Measurements from ENCODE around the gene LHFPL2. TPM values are rescaled to one million over a fixed set of nuclear protein-coding genes. Genes with fewer than 3 reads are reported as not detected.

LHFPL2 gene
- total RNA-seq, 1 experiment from 2014 or later, result 49.7 TPM

DNA sequence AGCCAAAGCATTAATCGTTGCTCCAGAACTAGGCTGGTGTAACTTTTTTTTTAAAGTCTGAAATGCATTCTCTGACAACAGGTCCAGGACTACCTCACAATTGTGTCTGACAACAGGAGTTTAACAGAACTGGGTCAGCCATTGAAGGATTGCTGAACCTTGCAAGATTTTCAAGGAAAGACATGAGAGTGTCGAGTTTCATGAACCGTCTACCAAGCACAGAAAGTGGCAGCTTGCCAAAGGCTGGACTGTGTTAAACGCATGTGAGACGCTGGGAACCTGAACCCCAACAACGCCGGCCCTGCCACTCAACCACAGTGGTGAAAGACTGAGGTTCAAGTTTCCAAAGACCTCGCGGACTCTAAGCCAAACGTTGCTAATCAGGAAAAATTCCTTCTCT lies 79.1 kb downstream of the LHFPL2 start:
- DNase-seq, result no peak
- no TSS peak for BruUV-seq (replicated peaks)
- H3K4me1 Mint-ChIP-seq (ENCODE audit: low read depth, unreplicated experiment), result peaks cover 20% of the 10 kb centered on the region
- CTCF ChIA-PET, result no interaction called here
- H3K9me3 Mint-ChIP-seq (ENCODE audit: unreplicated experiment), result no peaks in the 10 kb centered on the region
- POLR2A ChIA-PET, result no interaction called here
- no peaks in the 10 kb centered on the region for H3K27me3 ChIP-seq (replicated peaks; ENCODE audit: control insufficient read depth, insufficient read depth, low read length)
- TF ChIP-seq, protein P1, sequence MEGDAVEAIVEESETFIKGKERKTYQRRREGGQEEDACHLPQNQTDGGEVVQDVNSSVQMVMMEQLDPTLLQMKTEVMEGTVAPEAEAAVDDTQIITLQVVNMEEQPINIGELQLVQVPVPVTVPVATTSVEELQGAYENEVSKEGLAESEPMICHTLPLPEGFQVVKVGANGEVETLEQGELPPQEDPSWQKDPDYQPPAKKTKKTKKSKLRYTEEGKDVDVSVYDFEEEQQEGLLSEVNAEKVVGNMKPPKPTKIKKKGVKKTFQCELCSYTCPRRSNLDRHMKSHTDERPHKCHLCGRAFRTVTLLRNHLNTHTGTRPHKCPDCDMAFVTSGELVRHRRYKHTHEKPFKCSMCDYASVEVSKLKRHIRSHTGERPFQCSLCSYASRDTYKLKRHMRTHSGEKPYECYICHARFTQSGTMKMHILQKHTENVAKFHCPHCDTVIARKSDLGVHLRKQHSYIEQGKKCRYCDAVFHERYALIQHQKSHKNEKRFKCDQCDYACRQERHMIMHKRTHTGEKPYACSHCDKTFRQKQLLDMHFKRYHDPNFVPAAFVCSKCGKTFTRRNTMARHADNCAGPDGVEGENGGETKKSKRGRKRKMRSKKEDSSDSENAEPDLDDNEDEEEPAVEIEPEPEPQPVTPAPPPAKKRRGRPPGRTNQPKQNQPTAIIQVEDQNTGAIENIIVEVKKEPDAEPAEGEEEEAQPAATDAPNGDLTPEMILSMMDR (IDR thresholded peaks at IDR 0.05; ENCODE audit: insufficient read depth in 1 of 2, low read depth in 1 of 2, low read length in 1 of 2, severe bottlenecking in 1 of 2, unreplicated experiment in 1 of 2), result no peak
- H3K9me3 ChIP-seq, result 0 out of 2 replicates have a peak, but pooled peaks cover 7% of the 10 kb centered on the region
- peaks cover 10% of the 10 kb centered on the region for H3K36me3 Mint-ChIP-seq (ENCODE audit: insufficient read depth, unreplicated experiment)
- no peaks in the 10 kb centered on the region for H3K36me3 ChIP-seq (ENCODE audit: control insufficient read depth, insufficient read depth, low read length)
- no peak overlapping the region for H3K27ac Mint-ChIP-seq (ENCODE audit: unreplicated experiment)
- no peak overlapping the region for H3K4me3 Mint-ChIP-seq (ENCODE audit: unreplicated experiment)
- H3K4me3 ChIP-seq (ENCODE audit: low read depth, low read length), result no peak overlapping the region
- H3K27me3 Mint-ChIP-seq (ENCODE audit: insufficient read depth, unreplicated experiment), result no peaks in the 10 kb centered on the region
- peaks cover 12% of the 10 kb centered on the region; the same call in 1 of the 2 replicates for H3K4me1 ChIP-seq
- intact Hi-C loops (cut with micrococcal nuclease; ENCODE audit: unreplicated experiment), result no loop called here

DNA sequence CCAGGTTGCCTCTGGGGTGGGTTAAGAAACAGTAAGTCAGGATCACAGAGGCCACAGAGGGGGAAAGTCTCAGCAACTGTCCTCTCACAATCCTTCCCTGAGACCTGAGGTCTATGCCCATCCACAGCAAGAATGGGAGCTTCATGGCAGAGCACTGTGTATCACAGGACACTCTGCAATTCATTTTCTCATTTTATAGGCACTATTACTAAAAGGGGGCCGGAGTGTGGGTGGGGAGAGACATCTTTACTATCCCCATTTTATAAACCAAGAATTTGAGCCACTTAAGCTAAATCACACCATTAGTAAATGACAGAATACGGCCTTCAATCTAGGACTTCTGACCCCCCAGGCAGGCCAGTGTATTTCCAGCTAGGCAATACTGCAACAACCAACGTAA lies 79.9 kb downstream of the LHFPL2 start:
- no peak for DNase-seq
- no peaks in the 10 kb centered on the region for H3K27me3 ChIP-seq (replicated peaks; ENCODE audit: control insufficient read depth, insufficient read depth, low read length)
- TF ChIP-seq, protein P1 (IDR thresholded peaks at IDR 0.05; ENCODE audit: insufficient read depth in 1 of 2, low read depth in 1 of 2, low read length in 1 of 2, severe bottlenecking in 1 of 2, unreplicated experiment in 1 of 2), result no peak
- H3K36me3 Mint-ChIP-seq (ENCODE audit: insufficient read depth, unreplicated experiment), result peaks cover 13% of the 10 kb centered on the region
- no peak overlapping the region for H3K4me3 Mint-ChIP-seq (ENCODE audit: unreplicated experiment)
- peaks cover 9% of the 10 kb centered on the region; the same call in 1 of the 2 replicates for H3K4me1 ChIP-seq
- BruUV-seq (replicated peaks), result no TSS peak
- no peak overlapping the region for H3K27ac Mint-ChIP-seq (ENCODE audit: unreplicated experiment)
- no peaks in the 10 kb centered on the region for H3K9me3 Mint-ChIP-seq (ENCODE audit: unreplicated experiment)
- H3K27me3 Mint-ChIP-seq (ENCODE audit: insufficient read depth, unreplicated experiment), result no peaks in the 10 kb centered on the region
- H3K4me1 Mint-ChIP-seq (ENCODE audit: low read depth, unreplicated experiment), result peaks cover 20% of the 10 kb centered on the region
- H3K36me3 ChIP-seq (ENCODE audit: control insufficient read depth, insufficient read depth, low read length), result no peaks in the 10 kb centered on the region
- no peak overlapping the region for H3K4me3 ChIP-seq (ENCODE audit: low read depth, low read length)
- CTCF ChIA-PET, result no interaction called here
- 0 out of 2 replicates have a peak, but pooled peaks cover 7% of the 10 kb centered on the region for H3K9me3 ChIP-seq
- POLR2A ChIA-PET, result no interaction called here
- intact Hi-C loops (cut with micrococcal nuclease; ENCODE audit: unreplicated experiment), result no loop called here

DNA sequence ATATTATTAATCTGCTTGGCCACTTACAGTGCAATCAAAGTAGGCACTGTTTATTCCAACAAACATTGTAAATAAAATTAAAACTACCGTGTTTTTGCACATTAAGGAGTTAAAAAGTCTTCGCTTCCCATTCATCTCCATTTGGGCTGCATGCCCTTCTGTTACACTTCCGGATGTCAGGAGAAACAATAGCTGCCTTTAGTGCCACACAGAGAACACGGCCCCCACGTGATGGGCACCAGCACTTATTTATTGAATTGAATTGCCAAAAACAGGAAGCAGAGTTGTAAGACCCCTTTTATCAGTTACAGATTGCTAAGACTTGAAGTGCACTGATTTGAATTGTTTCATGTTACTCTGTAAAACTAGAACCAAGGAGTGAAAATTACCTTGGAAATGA lies 80.4 kb downstream of the LHFPL2 start:
- BruUV-seq (replicated peaks), result no TSS peak
- Mint-ChIP-seq H3K27ac (ENCODE audit: unreplicated experiment) (no peak overlapping the region), H3K9me3 (ENCODE audit: unreplicated experiment) (no peaks in the 10 kb centered on the region), H3K4me3 (ENCODE audit: unreplicated experiment) (no peak overlapping the region), H3K4me1 (ENCODE audit: low read depth, unreplicated experiment) (peaks cover 20% of the 10 kb centered on the region), H3K27me3 (ENCODE audit: insufficient read depth, unreplicated experiment) (no peaks in the 10 kb centered on the region), H3K36me3 (ENCODE audit: insufficient read depth, unreplicated experiment) (peaks cover 15% of the 10 kb centered on the region)
- no peaks in the 10 kb centered on the region for H3K36me3 ChIP-seq (ENCODE audit: control insufficient read depth, insufficient read depth, low read length)
- H3K9me3 ChIP-seq, result 0 out of 2 replicates have a peak, but pooled peaks cover 7% of the 10 kb centered on the region
- DNase-seq, result no peak
- CTCF ChIA-PET, result no interaction called here
- H3K4me3 ChIP-seq (ENCODE audit: low read depth, low read length), result no peak overlapping the region
- peaks cover 9% of the 10 kb centered on the region; the same call in 1 of the 2 replicates for H3K4me1 ChIP-seq
- POLR2A ChIA-PET, result no interaction called here
- TF ChIP-seq, protein P1 (IDR thresholded peaks at IDR 0.05; ENCODE audit: insufficient read depth in 1 of 2, low read depth in 1 of 2, low read length in 1 of 2, severe bottlenecking in 1 of 2, unreplicated experiment in 1 of 2), result no peak
- intact Hi-C loops (cut with micrococcal nuclease; ENCODE audit: unreplicated experiment), result no loop called here
- no peaks in the 10 kb centered on the region for H3K27me3 ChIP-seq (replicated peaks; ENCODE audit: control insufficient read depth, insufficient read depth, low read length)

Measured in Caco-2 (cell line).